Activated B cell treated with CpG ODN at 0.5 μM for 24 hours (primary cell): Measurements from ENCODE around the gene YAP1. TPM values are rescaled to one million over a fixed set of nuclear protein-coding genes. Genes with fewer than 3 reads are reported as not detected.

Experiments
- ATAC-seq: fragments of 200-7000 bp; cut with Tn5 transposase; one replicate; pipeline ENCODE4 v1.10.0; 2021; ENCODE audit warnings: low read depth, mild to moderate bottlenecking, moderate library complexity
- CTCF ChIA-PET: fragments of 350-600 bp; sonication (Branson Sonifier 250); formaldehyde crosslinking; loops from one replicate; lab custom pipeline; 2021; ENCODE audit warnings: antibody characterized with exemption; lab: Charles Lee
- POLR2A ChIA-PET: fragments of 350-600 bp; sonication (Branson Sonifier 250); formaldehyde crosslinking; loops from one replicate; lab custom pipeline; 2021; ENCODE audit warnings: antibody characterized with exemption; lab: Charles Lee
- DNase-seq: peaks from one replicate; pipeline ENCODE4 v3.0.0; 2022
- H3K27ac Mint-ChIP-seq: one replicate; pipeline ENCODE4 v1.8.0; 2020; ENCODE audit warnings: mixed read lengths
- H3K27me3 Mint-ChIP-seq: one replicate; pipeline ENCODE4 v1.8.0; 2021; ENCODE audit warnings: mixed read lengths
- H3K36me3 Mint-ChIP-seq: one replicate; pipeline ENCODE4 v1.8.0; 2021; ENCODE audit warnings: low read depth, mixed read lengths
- H3K4me1 Mint-ChIP-seq: one replicate; pipeline ENCODE4 v1.8.0; 2021; ENCODE audit warnings: mixed read lengths
- H3K4me3 Mint-ChIP-seq: one replicate; pipeline ENCODE4 v1.8.0; 2020; ENCODE audit warnings: mild to moderate bottlenecking, mixed read lengths
- H3K9me3 Mint-ChIP-seq: one replicate; pipeline ENCODE4 v1.8.0; 2020; ENCODE audit warnings: mixed read lengths
- intact Hi-C: fragments of 100-400 bp; cut with micrococcal nuclease; formaldehyde crosslinking; loops from one replicate; pipeline ENCODE4 v1.15.1; 2024
- total RNA-seq: library from RNA; stranded (reverse); gene quantifications from 2 replicates; pipeline ENCODE4 v1.2.3, GENCODE V29; 2022
- TF ChIP-seq, protein P1 (sequence below): fragments of 200-600 bp; IDR thresholded peaks from one replicate; pipeline ENCODE4 v1.8.0; 2022; ENCODE audit warnings: antibody characterized with exemption, mild to moderate bottlenecking

The YAP1 gene
- total RNA-seq, 1 donor from 2014 or later: not detected

DNA sequence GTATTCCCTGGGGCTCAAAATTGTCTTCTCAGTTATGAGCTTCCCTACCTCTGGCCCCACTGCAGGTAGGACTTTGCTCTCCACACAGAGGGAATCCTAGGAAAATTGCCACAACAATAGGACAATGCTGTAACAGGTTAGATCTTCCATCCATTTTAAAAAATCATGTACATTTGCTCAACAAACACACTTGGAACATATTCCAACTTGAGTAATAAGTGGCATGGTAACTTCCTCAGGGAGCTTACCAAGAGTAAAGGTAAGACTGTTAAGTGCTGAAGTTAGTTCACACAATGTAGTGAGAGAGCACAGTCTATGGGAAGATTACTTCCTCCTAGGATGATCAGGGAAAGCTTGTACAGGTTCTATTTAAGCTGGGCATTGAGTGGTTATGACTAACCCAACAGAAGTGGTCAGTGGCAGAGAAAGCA is 128.2 kb downstream of the YAP1 start:
- TF ChIP-seq, protein P1, sequence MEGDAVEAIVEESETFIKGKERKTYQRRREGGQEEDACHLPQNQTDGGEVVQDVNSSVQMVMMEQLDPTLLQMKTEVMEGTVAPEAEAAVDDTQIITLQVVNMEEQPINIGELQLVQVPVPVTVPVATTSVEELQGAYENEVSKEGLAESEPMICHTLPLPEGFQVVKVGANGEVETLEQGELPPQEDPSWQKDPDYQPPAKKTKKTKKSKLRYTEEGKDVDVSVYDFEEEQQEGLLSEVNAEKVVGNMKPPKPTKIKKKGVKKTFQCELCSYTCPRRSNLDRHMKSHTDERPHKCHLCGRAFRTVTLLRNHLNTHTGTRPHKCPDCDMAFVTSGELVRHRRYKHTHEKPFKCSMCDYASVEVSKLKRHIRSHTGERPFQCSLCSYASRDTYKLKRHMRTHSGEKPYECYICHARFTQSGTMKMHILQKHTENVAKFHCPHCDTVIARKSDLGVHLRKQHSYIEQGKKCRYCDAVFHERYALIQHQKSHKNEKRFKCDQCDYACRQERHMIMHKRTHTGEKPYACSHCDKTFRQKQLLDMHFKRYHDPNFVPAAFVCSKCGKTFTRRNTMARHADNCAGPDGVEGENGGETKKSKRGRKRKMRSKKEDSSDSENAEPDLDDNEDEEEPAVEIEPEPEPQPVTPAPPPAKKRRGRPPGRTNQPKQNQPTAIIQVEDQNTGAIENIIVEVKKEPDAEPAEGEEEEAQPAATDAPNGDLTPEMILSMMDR: no peak
- CTCF ChIA-PET: no interaction called here
- no peak for ATAC-seq

GRCh38 chr11:102239448-102239847 is 129.2 kb downstream of the YAP1 start:
- Mint-ChIP-seq H3K4me1 (peaks cover 7% of the 10 kb centered on the region), H3K36me3 (no peaks in the 10 kb centered on the region), H3K4me3 (no peak overlapping the region), H3K27me3 (peaks cover 18% of the 10 kb centered on the region), H3K27ac (no peak overlapping the region), H3K9me3 (no peaks in the 10 kb centered on the region)
- no peak for ATAC-seq
- POLR2A ChIA-PET: no interaction called here
- TF ChIP-seq, protein P1: no peak
- CTCF ChIA-PET: no interaction called here
- intact Hi-C loops: no loop called here
- no peak for DNase-seq

More for the DNA sequence above, 128.2 kb downstream of the YAP1 start:
- intact Hi-C loops: no loop called here
- Mint-ChIP-seq H3K4me3 (no peak overlapping the region), H3K27ac (no peak overlapping the region), H3K4me1 (peaks cover 7% of the 10 kb centered on the region), H3K9me3 (no peaks in the 10 kb centered on the region), H3K36me3 (no peaks in the 10 kb centered on the region), H3K27me3 (peaks cover 18% of the 10 kb centered on the region)
- POLR2A ChIA-PET: interaction anchor here (0.6 kb wide), 1 partner anchor 39 kb away, joined by 3 read pairs; no protein-coding TSS in a partner anchor
- DNase-seq: no peak

GRCh38 chr11:102239911-102240310 is 129.7 kb downstream of the YAP1 start:
- TF ChIP-seq, protein P1: no peak
- ATAC-seq: no peak
- peaks cover 7% of the 10 kb centered on the region for H3K4me1 Mint-ChIP-seq
- intact Hi-C loops: no loop called here
- POLR2A ChIA-PET: no interaction called here
- DNase-seq: no peak
- H3K4me3 Mint-ChIP-seq: no peak overlapping the region
- no peak overlapping the region for H3K27ac Mint-ChIP-seq
- no peaks in the 10 kb centered on the region for H3K36me3 Mint-ChIP-seq
- CTCF ChIA-PET: no interaction called here
- no peaks in the 10 kb centered on the region for H3K9me3 Mint-ChIP-seq
- H3K27me3 Mint-ChIP-seq: peaks cover 15% of the 10 kb centered on the region

DNA sequence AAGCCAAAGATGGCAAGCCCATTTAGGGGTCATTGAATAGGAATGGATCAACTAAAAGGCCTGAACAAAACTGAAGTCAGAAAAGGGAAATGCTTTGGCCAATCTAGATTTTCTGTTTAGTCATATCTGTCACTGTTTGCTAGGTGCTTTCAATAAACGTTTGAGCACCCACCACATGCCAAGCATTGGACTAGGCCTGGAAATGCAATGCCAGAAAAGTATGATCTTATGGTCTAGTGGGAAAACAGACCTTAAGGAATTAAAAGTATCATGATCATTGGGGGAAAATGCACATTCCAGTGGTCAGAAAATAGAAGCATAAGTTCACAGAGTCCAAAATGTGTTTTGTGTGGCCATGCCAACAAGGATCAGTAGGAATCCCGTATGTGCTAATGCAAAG is 130.3 kb downstream of the YAP1 start:
- intact Hi-C loops: no loop called here
- Mint-ChIP-seq H3K27ac (no peak overlapping the region), H3K36me3 (no peaks in the 10 kb centered on the region), H3K4me3 (no peak overlapping the region), H3K9me3 (no peaks in the 10 kb centered on the region), H3K27me3 (peaks cover 15% of the 10 kb centered on the region), H3K4me1 (peaks cover 6% of the 10 kb centered on the region)
- ATAC-seq (no peak), DNase-seq (no peak)
- POLR2A ChIA-PET: no interaction called here
- CTCF ChIA-PET: no interaction called here
- TF ChIP-seq, protein P1: no peak

- TF ChIP-seq, protein P1: no peak
- Mint-ChIP-seq H3K36me3 (no peaks in the 10 kb centered on the region), H3K4me3 (no peak overlapping the region), H3K4me1 (peaks cover 3% of the 10 kb centered on the region), H3K27me3 (peaks cover 15% of the 10 kb centered on the region), H3K9me3 (no peaks in the 10 kb centered on the region), H3K27ac (no peak overlapping the region)
- ChIA-PET POLR2A (no interaction called here), CTCF (no interaction called here)
- DNase-seq (no peak), ATAC-seq (no peak)
- intact Hi-C loops: no loop called here
These were observed 130.8 kb downstream of the YAP1 start for GRCh38 chr11:102241026-102241425.
